Measurements from ENCODE around the gene C19orf47.

GRCh38 chr19:40304306-40304705 lies 43.9 kb downstream of the C19orf47 start:
- TF ChIP-seq CTCF (IDR thresholded peaks at IDR 0.05; ENCODE audit: low read depth, low read length) (no peak), EZH2phosphoT487 (IDR thresholded peaks at IDR 0.05; ENCODE audit: low read depth) (no peak)
